Measurements from ENCODE around the gene FGD4. TPM values are rescaled to one million over a fixed set of nuclear protein-coding genes. Genes with fewer than 3 reads are reported as not detected.

Gene FGD4
- total and polyA plus RNA-seq, 2 of the 4 experiments (the other 2 are of a cell fraction) = 2.1 to 8.8 TPM

DNA sequence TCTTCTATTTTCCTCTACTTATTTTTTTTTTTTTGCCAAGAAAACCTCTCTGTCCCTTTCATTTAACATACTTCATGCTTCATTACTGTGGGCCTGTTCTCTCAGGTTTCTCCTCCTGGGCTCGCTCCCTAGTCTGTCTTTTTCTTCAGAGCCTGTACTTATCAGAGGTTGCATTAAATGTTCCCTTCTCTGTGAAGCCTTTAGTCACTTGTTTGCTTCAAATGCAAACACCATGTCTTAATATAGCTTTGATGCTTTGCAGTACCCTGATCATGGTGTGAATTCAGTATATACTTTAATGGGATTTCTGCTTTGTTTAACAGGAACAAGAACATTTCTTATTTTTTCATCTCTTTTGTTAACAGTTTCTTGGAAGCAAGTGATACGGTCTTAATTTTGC lies 207.1 kb downstream of the FGD4 start:
- Histone ChIP-seq H4K20me1 (ENCODE audit: insufficient read depth, low read length) (no peaks in the 10 kb centered on the region), H2BK20ac (ENCODE audit: low read depth, low read length) (no peak overlapping the region)

More for the DNA sequence above, 207.1 kb downstream of the FGD4 start:
- DNase-seq (no peak), ATAC-seq (ENCODE audit: low read depth) (no peak)
- Histone ChIP-seq H3K14ac (replicated peaks; ENCODE audit: low read depth, low read length) (no peak overlapping the region), H3K9ac (ENCODE audit: low read depth, low read length) (no peak overlapping the region), H3K56ac (ENCODE audit: extremely low read depth, insufficient read depth, low read length) (no peak overlapping the region), H4K8ac (ENCODE audit: low read depth in 2 of 2, low read length in 2 of 2) (no peak overlapping the region), H3K9me3 (ENCODE audit: control insufficient read depth, insufficient read depth, low read length) (no peaks in the 10 kb centered on the region), H3K4ac (ENCODE audit: low read depth, low read length) (no peak overlapping the region), H2BK15ac (ENCODE audit: low read depth, low read length) (no peak overlapping the region), H3K4me1 (ENCODE audit: control insufficient read depth, insufficient read depth, low read length) (no peaks in the 10 kb centered on the region), H3K36me3 (ENCODE audit: control insufficient read depth, insufficient read depth, low read length) (peaks cover 7% of the 10 kb centered on the region), H3K23ac (ENCODE audit: low read depth, low read length) (no peak overlapping the region), H3K18ac (ENCODE audit: low read depth, low read length) (no peak overlapping the region), H4K91ac (ENCODE audit: insufficient read depth, low read depth, low read length) (no peak overlapping the region), H3K27ac (ENCODE audit: insufficient read depth, low read length) (no peak overlapping the region), H2AFZ (replicated peaks; ENCODE audit: low read length, poor library complexity) (no peak overlapping the region), H4K5ac (ENCODE audit: low read depth, low read length) (no peak overlapping the region), H2AK5ac (ENCODE audit: low read depth, low read length) (no peak overlapping the region), H2AK9ac (replicated peaks; ENCODE audit: low read depth, low read length, poor library complexity) (no peak overlapping the region), H3K4me3 (ENCODE audit: insufficient read depth, low read depth, low read length) (no peak overlapping the region), H3K4me2 (ENCODE audit: low read depth, low read length) (no peak overlapping the region), H2BK120ac (ENCODE audit: low read depth, low read length) (no peak overlapping the region), H3K79me1 (ENCODE audit: low read depth in 1 of 2, low read length in 2 of 2) (peaks cover 0 to 8% of the 10 kb centered on the region in 2 experiments; a peak in 1 of 4 replicates), H2BK5ac (ENCODE audit: low read depth, low read length, poor library complexity, severe bottlenecking) (no peak overlapping the region), H3K27me3 (ENCODE audit: control insufficient read depth, insufficient read depth, low read length) (no peaks in the 10 kb centered on the region), H3K9me1 (ENCODE audit: insufficient read depth, low read length) (peaks cover 3% of the 10 kb centered on the region)
- dilution Hi-C loops (cut with HindIII; ENCODE audit: low sequenced_read_pairs, unreplicated experiment) = no loop called here
- POLR2A ChIA-PET (ENCODE audit: unreplicated experiment) = no interaction called here
- TF ChIP-seq POLR2A (IDR thresholded peaks at IDR 0.05; ENCODE audit: low read depth, low read length) = no peak
- no peak for TF ChIP-seq CHD1 (IDR thresholded peaks at IDR 0.05; ENCODE audit: low read depth, low read length)
- no peak for TF ChIP-seq RAD21 (IDR thresholded peaks at IDR 0.05; ENCODE audit: low read length)
- TF ChIP-seq CTCF (conservative IDR thresholded peaks at IDR 0.05; ENCODE audit: low read depth, low read length) = no peak
- TF ChIP-seq RCOR1 (IDR thresholded peaks at IDR 0.05; ENCODE audit: insufficient replicate concordance, low read length) = no peak
- TF ChIP-seq SMC3 (IDR thresholded peaks at IDR 0.05; ENCODE audit: low read depth, low read length) = no peak
- no peak for TF ChIP-seq RFX5 (IDR thresholded peaks at IDR 0.05; ENCODE audit: low read depth, low read length)
- no peak for TF ChIP-seq ELK1 (IDR thresholded peaks at IDR 0.05; ENCODE audit: borderline replicate concordance, low read depth, low read length)
- no TSS peak for BruUV-seq (replicated peaks)
- no CpG with 5 or more reads among the region's 2 CpGs for WGBS, 2 experiments (ENCODE audit: extremely low coverage in 2 of 2, insufficient read length in 1 of 2)
- CTCF ChIA-PET = no interaction called here
- intact Hi-C loops (cut with micrococcal nuclease) = no loop called here
- in situ Hi-C loops (cut with MboI; ENCODE audit: low sequenced_read_pairs) = no loop called here

Measured in IMR-90 (cell line).